ENCODE measurements around the gene TEAD3. TPM values are rescaled to one million over a fixed set of nuclear protein-coding genes. Genes with fewer than 3 reads are reported as not detected.
"Not testable (repeated sequence)": the region's sequence is repeated elsewhere in the genome, so short reads cannot be mapped to it uniquely, and the experiment has no call there.

The TEAD3 gene
- total and polyA plus RNA-seq, 4 donors, result 1.9 to 6.8 (median 4.5) TPM

DNA sequence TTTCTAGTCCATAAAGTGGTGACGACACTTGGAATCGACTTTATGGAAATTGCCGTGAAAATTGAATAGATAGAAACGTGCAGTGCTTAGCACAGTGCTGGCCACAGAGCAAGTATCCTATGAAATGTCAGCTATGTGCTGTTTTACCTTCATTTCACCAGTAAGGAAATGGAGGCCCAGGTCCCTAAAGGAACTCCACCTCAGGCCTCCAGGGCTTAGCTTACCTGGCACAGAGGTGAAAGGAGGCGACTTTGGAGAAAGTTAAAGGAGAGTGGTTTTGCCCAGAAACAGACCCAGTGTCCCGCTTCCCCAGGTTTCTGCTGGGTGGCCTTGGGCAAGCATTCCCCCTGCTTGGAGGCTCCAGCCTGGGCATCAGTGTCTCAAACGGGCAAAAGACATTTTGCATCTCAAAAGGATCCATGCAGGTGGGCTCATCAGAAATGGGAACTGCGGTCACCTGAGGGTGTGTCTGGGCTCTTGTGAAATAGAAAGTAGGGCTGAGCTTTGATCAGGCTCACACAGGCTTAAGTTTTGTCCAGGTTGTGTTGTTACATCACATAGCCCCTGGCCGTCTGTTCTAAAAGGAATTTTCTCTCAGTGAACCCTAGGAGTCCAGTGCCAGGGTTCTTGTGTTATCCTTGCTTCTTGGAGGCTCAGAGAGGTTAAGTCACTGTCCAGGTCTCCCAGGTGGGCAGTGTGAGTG, 22.6 kb upstream of the TEAD3 start:
- no peak overlapping the region for H3K9ac ChIP-seq (ENCODE audit: low read depth in 1 of 2, low read length in 2 of 2)
- no peak overlapping the region for H3K4me3 ChIP-seq (ENCODE audit: low read depth in 1 of 3, low read length in 3 of 3)
- H3K9me3 ChIP-seq (ENCODE audit: control insufficient read depth in 4 of 4, low read length in 3 of 4), result no peaks in the 10 kb centered on the region
- H3K27ac ChIP-seq (ENCODE audit: low read depth in 1 of 2, low read length in 2 of 2), result no peak overlapping the region
- no peak for DNase-seq (ENCODE audit: low spot score)
- WGBS, result 85% methylated on average over 9 of the region's 9 CpGs
- H3K36me3 ChIP-seq (ENCODE audit: control insufficient read depth in 4 of 4, insufficient read depth in 3 of 4, low read depth in 1 of 4, low read length in 3 of 4), result no peaks in the 10 kb centered on the region
- H3K4me1 ChIP-seq (ENCODE audit: control insufficient read depth in 4 of 4, insufficient read depth in 4 of 4, low read length in 3 of 4), result peaks cover 0 to 3% (median 2%) of the 10 kb centered on the region in 4 donors
- no peaks in the 10 kb centered on the region for H3K27me3 ChIP-seq (ENCODE audit: control insufficient read depth in 4 of 4, insufficient read depth in 4 of 4, low read length in 3 of 4)
- TF ChIP-seq, protein P1, sequence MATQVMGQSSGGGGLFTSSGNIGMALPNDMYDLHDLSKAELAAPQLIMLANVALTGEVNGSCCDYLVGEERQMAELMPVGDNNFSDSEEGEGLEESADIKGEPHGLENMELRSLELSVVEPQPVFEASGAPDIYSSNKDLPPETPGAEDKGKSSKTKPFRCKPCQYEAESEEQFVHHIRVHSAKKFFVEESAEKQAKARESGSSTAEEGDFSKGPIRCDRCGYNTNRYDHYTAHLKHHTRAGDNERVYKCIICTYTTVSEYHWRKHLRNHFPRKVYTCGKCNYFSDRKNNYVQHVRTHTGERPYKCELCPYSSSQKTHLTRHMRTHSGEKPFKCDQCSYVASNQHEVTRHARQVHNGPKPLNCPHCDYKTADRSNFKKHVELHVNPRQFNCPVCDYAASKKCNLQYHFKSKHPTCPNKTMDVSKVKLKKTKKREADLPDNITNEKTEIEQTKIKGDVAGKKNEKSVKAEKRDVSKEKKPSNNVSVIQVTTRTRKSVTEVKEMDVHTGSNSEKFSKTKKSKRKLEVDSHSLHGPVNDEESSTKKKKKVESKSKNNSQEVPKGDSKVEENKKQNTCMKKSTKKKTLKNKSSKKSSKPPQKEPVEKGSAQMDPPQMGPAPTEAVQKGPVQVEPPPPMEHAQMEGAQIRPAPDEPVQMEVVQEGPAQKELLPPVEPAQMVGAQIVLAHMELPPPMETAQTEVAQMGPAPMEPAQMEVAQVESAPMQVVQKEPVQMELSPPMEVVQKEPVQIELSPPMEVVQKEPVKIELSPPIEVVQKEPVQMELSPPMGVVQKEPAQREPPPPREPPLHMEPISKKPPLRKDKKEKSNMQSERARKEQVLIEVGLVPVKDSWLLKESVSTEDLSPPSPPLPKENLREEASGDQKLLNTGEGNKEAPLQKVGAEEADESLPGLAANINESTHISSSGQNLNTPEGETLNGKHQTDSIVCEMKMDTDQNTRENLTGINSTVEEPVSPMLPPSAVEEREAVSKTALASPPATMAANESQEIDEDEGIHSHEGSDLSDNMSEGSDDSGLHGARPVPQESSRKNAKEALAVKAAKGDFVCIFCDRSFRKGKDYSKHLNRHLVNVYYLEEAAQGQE (IDR thresholded peaks at IDR 0.05), result no peak
- TF ChIP-seq SP1 (IDR thresholded peaks at IDR 0.05) (no peak), YY1 (IDR thresholded peaks at IDR 0.05) (no peak), FOXA2 (IDR thresholded peaks at IDR 0.05) (no peak), HNF4G (IDR thresholded peaks at IDR 0.05) (no peak), JUND (IDR thresholded peaks at IDR 0.05) (no peak), EGR1 (IDR thresholded peaks at IDR 0.05; ENCODE audit: low read depth in 2 of 2) (no peak)
- TF ChIP-seq, protein P2, sequence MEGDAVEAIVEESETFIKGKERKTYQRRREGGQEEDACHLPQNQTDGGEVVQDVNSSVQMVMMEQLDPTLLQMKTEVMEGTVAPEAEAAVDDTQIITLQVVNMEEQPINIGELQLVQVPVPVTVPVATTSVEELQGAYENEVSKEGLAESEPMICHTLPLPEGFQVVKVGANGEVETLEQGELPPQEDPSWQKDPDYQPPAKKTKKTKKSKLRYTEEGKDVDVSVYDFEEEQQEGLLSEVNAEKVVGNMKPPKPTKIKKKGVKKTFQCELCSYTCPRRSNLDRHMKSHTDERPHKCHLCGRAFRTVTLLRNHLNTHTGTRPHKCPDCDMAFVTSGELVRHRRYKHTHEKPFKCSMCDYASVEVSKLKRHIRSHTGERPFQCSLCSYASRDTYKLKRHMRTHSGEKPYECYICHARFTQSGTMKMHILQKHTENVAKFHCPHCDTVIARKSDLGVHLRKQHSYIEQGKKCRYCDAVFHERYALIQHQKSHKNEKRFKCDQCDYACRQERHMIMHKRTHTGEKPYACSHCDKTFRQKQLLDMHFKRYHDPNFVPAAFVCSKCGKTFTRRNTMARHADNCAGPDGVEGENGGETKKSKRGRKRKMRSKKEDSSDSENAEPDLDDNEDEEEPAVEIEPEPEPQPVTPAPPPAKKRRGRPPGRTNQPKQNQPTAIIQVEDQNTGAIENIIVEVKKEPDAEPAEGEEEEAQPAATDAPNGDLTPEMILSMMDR (IDR thresholded peaks at IDR 0.05; ENCODE audit: low read depth, low read length, missing input control), result no peak
- TF ChIP-seq, protein P3, sequence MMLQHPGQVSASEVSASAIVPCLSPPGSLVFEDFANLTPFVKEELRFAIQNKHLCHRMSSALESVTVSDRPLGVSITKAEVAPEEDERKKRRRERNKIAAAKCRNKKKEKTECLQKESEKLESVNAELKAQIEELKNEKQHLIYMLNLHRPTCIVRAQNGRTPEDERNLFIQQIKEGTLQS (IDR thresholded peaks at IDR 0.05), result no peak
- TF ChIP-seq, protein P4, sequence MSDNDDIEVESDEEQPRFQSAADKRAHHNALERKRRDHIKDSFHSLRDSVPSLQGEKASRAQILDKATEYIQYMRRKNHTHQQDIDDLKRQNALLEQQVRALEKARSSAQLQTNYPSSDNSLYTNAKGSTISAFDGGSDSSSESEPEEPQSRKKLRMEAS (IDR thresholded peaks at IDR 0.05), result no peak

DNA sequence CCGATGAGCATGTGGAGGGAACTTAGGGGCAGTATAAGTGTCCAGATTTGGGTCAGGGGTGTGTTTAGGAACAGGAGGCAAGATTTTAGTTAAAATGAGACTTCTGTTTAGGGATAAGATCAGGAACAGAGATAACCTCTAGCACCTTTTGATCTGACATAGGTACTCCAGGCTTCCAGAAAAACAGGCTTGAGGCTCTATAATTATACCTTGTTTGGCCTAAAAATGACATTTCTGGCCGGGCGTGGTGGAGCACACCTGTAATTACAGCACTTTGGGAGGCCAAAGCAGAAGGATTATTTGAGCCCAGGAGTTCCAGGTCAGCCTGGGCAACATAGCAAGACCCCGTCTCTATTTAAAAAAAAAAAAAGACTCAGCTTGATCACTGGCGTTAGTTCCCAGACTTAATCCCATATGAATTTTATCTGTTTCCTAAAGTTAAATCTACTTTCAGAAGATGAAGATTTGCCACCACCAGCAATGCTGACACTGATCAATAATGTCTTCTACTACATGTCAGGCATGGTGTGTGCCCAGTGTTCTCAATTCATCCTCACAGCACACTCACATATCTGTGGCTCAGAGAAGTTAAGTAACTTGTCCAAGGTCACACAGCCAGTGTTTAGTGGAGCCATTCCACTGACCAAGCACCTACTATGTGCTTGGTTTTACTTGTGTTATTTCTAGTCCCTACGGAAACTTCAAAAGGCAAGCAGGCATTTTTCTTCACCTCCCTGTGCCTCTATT, 21.9 kb upstream of the TEAD3 start:
- Histone ChIP-seq H3K27ac (ENCODE audit: low read depth in 1 of 2, low read length in 2 of 2) (no peak overlapping the region), H3K4me1 (ENCODE audit: control insufficient read depth in 4 of 4, insufficient read depth in 4 of 4, low read length in 3 of 4) (peaks cover 0 to 3% (median 2%) of the 10 kb centered on the region in 4 donors), H3K9ac (ENCODE audit: low read depth in 1 of 2, low read length in 2 of 2) (no peak overlapping the region), H3K36me3 (ENCODE audit: control insufficient read depth in 4 of 4, insufficient read depth in 3 of 4, low read depth in 1 of 4, low read length in 3 of 4) (no peaks in the 10 kb centered on the region), H3K27me3 (ENCODE audit: control insufficient read depth in 4 of 4, insufficient read depth in 4 of 4, low read length in 3 of 4) (no peaks in the 10 kb centered on the region), H3K9me3 (ENCODE audit: control insufficient read depth in 4 of 4, low read length in 3 of 4) (no peaks in the 10 kb centered on the region), H3K4me3 (ENCODE audit: low read depth in 1 of 3, low read length in 3 of 3) (no peak overlapping the region)
- 95% methylated on average over 6 of the region's 6 CpGs for WGBS
- TF ChIP-seq FOXA1 (IDR thresholded peaks at IDR 0.05) (no peak), TAF1 (conservative IDR thresholded peaks at IDR 0.05) (no peak)
- DNase-seq (ENCODE audit: low spot score), result no peak

DNA sequence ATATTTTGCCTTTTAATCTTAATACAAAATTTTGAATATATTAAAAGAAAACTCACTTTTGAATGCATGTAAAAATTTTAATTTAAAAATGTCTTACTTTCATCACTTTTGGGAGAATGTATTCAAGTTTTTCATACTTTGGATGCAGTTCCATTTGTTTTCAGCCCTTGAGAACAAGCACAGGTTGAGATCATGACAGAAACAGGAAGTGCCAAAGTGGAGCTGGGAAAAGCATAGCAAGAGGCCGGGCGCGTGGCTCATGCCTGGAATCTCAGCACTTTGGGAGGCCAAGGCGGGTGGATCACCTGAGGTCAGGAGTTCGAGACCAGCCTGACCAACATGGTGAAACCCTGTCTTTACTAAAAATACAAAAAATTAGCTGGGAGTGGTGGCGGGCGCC, 21.1 kb upstream of the TEAD3 start:
- not testable (repeated sequence) for H3K27ac ChIP-seq (ENCODE audit: low read depth in 1 of 2, low read length in 2 of 2); H3K9me3 ChIP-seq (ENCODE audit: control insufficient read depth in 4 of 4, low read length in 3 of 4); H3K9ac ChIP-seq (ENCODE audit: low read depth in 1 of 2, low read length in 2 of 2); DNase-seq (ENCODE audit: low spot score); H3K36me3 ChIP-seq (ENCODE audit: control insufficient read depth in 4 of 4, insufficient read depth in 3 of 4, low read depth in 1 of 4, low read length in 3 of 4); H3K27me3 ChIP-seq (ENCODE audit: control insufficient read depth in 4 of 4, insufficient read depth in 4 of 4, low read length in 3 of 4); H3K4me3 ChIP-seq (ENCODE audit: low read depth in 1 of 3, low read length in 3 of 3); H3K4me1 ChIP-seq (ENCODE audit: control insufficient read depth in 4 of 4, insufficient read depth in 4 of 4, low read length in 3 of 4)
- WGBS, result 91% methylated on average over 7 of the region's 7 CpGs

Measured in liver (tissue), 9 donors.